Mesodermal cell (in vitro differentiated cells): ENCODE results near the gene MPP1.

Source experiments
- H3K27ac ChIP-seq: 2 replicates; pipeline ENCODE4 v1.7.0; 2013; ENCODE audit warnings: mild to moderate bottlenecking, low read depth, low read length, moderate library complexity; ENCODE audit not compliant: severe bottlenecking
- H3K36me3 ChIP-seq: 2 replicates; pipeline ENCODE4 v1.7.1; 2013; ENCODE audit warnings: mild to moderate bottlenecking, low read length, moderate library complexity; ENCODE audit not compliant: control insufficient read depth, insufficient read depth
- H3K4me1 ChIP-seq: one replicate; pipeline ENCODE4 v1.7.1; 2013; ENCODE audit warnings: mild to moderate bottlenecking, low read length; ENCODE audit not compliant: insufficient read depth, control insufficient read depth, poor library complexity, severe bottlenecking
- H3K4me3 ChIP-seq: 2 replicates; pipeline ENCODE4 v1.7.0; 2013; ENCODE audit warnings: low read length, control low read depth, mild to moderate bottlenecking; ENCODE audit not compliant: insufficient read depth, poor library complexity, severe bottlenecking; ENCODE audit errors: extremely low read depth
- H3K9me3 ChIP-seq: 2 replicates; pipeline ENCODE4 v1.7.1; 2013; ENCODE audit warnings: mild to moderate bottlenecking, low read length, moderate library complexity; ENCODE audit not compliant: control insufficient read depth
- WGBS, 2 experiments: methylation state at CpG; one replicate each; pipeline ENCODE4 v1.1.5; 2013; ENCODE audit warnings: missing lambda C conversion rate in 2 of 2; ENCODE audit not compliant: insufficient coverage in 2 of 2; 5-methylcytosine and 5-hydroxymethylcytosine counted together

Gene MPP1

DNA sequence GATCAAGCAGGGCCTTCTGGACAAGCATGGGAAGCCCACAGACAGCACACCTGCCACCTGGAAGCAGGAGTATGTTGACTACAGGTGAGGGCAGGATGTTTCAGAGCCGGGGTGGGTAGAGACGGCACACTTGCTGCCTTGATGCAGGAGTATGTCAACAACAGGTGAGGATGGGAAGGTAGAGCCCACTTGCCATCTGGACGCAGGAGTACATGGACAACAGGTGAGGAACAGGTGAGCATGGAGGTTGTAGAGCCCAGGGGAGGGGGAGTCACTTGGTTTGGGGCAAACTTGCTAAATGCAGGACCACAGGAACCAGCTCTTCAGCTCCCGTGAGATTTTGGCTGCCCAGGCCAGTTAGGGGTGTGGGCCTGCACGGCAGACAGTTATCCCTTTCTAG, 30.7 kb downstream of the MPP1 start:
- Histone ChIP-seq H3K4me1 (no peaks in the 10 kb centered on the region), H3K27ac (no peak overlapping the region), H3K4me3 (no peak overlapping the region), H3K9me3 (no peaks in the 10 kb centered on the region), H3K36me3 (peaks cover 81% of the 10 kb centered on the region)
- WGBS, 2 experiments, result 85 to 100% methylated on average over 2 of the region's 5 CpGs

DNA sequence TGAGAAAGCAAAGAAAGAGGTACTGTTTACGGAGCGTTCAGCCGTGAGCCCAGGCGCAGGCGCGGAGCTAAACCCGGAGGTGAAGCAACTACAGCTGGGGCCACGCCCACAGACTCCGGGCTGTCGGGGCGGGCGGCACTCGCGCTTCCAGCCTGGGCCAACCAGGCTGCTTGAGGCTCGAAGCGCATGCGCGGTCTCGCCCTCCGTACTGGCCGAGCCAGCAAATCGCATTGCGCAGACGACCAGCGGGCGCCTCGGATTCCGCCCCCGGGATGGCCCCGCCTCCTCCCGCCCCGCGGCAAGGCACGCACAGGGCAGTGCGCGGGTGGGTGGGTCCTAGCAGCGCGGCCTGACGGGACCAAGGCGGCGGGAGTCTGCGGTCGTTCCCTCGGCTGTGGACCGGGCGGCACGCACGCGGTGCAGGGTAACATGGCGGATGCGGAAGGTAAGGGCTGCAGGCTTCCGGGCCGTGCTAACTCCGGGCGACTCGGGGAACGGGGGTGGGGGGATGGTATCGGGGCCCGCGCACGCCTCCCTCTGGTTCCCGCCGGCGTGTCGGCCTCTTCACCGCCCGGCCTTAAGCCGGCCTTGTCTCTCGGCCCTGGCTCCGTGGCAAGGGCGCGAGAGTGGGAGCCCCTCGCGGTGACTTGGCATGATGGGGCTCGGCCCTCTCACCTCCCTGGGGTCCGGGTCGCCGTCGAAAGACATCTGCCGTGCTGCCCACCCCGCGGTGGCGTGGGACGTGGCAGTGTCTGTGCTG, 42.6 kb downstream of the MPP1 start, which contains the start of gene DKC1:
Gene DKC1 (plus strand): TSS at position 328 of the 760 bp plus-strand sequence. CDS start 102 bp downstream, at position 430.
- Histone ChIP-seq H3K4me1 (peaks cover 3% of the 10 kb centered on the region), H3K36me3 (peaks cover 33% of the 10 kb centered on the region), H3K27ac (peak within 1 kb of the TSS; percentile 77), H3K4me3 (peak within 1 kb of the TSS; percentile 52), H3K9me3 (no peaks in the 10 kb centered on the region)
- 0 to 1% methylated on average over 15 to 46 of the region's 84 CpGs for WGBS, 2 experiments

DNA sequence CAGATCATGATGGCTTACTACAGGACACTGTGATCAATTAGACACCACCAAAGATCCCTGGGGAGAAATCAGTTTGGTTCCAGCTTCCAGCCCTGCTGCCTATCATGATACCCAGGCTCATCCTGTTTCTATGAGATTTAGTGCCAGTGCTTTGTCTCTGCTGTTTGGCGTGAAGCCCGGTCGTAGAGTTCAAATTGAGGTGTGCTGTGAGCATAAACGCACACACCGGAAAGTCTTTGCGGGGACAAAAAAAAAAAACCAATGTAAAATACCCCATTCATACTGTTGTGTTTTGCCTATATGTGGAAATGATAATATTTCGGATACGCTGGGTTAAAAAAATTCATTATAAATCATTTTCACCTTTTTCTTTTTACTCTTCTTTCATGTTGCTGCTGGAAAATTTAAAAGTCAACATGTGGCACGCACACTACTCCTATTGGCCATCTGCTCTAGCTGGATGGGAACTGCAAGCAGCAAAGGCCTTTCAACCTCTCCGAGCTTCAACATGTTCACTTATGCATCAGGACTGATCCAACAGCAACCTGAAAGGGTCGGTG, 43.2 kb downstream of the MPP1 start:
- WGBS, 2 experiments, result 20% methylated on average over 1 to 2 of the region's 11 CpGs
- H3K36me3 ChIP-seq, result peaks cover 27% of the 10 kb centered on the region
- peaks cover 3% of the 10 kb centered on the region for H3K4me1 ChIP-seq
- H3K9me3 ChIP-seq, result no peaks in the 10 kb centered on the region
- H3K4me3 ChIP-seq, result peak overlapping the region; percentile 52
- H3K27ac ChIP-seq, result peak overlapping the region; percentile 70

DNA sequence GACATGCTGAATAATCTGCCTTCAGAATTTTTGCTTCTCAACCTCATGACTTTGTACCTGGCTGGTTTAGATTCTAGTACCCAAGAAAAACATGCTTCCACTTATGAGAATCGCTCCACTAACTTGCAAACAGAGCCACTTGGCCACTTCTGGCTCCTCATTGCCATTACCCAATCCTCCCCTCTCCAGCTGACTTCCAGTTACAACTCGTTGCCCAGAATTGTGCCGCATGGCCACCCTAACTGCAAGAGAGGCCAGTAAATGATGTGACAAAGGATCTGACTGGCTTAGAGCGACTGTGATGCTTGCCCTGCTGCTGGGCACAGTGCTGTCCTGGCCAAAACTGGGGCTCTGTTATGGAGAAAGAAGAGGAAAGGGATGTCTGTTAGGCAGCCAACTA, 46.6 kb downstream of the MPP1 start:
- Histone ChIP-seq H3K4me1 (peaks cover 3% of the 10 kb centered on the region), H3K9me3 (no peaks in the 10 kb centered on the region), H3K4me3 (no peak overlapping the region), H3K27ac (no peak overlapping the region), H3K36me3 (no peaks in the 10 kb centered on the region)
- WGBS, 2 experiments, result 100% methylated on average over 1 of the region's 4 CpGs; no CpG with 5 or more reads in 1 of the 2 experiments

DNA sequence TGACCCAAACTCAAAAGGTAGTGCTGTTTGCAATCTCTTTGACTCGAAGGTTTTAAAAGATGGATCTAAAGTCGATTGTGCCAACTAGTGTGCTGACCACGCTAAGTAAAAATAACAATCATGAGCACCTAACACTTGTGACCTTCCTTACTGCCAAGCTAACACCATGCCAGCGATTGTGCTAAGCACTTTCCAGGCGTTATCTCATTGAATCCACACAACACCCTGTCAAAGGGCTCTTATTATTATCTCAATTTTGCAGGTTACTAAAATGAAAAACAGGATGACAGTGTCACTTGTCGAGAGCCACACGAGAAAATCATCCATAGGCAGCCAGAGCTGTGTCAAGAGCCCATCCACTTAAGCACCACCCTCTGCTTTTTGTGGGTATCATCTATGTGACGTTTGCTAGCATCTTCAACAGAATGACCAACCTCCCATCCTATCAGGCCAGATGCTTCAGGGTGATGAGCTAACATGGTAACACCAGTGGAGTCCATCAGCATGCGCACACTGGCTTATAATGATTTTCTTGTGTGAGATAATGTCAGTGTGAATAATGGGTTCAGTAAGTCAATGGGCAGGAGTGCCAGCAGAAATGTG, 53.5 kb downstream of the MPP1 start:
- Histone ChIP-seq H3K27ac (no peak overlapping the region), H3K36me3 (no peaks in the 10 kb centered on the region), H3K9me3 (no peaks in the 10 kb centered on the region), H3K4me1 (no peaks in the 10 kb centered on the region), H3K4me3 (no peak overlapping the region)
- WGBS, 2 experiments, result 83 to 90% methylated on average over 2 of the region's 9 CpGs

DNA sequence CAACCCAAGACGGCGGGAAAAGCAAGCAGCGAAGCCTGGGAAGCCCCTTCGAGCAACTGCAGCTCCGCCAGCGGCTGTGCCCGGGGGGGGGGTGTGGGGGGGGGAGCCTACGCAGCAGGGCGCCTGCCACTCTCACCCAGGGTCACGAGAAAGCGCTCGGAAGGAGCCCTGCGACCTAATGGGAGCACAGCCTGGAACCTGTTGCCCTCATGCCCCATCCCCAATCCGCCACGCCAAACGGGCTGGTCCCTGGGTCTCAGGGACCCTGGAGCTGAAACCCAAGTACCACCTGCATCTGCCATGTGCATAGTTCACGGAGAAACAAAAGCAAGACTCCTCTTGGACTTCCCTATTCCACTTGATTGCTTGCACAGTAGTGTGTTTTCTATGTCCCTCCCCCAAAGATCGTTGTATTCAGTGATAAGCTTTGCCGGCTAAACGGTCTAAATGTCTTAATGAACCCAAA, 54.0 kb downstream of the MPP1 start:
- Histone ChIP-seq H3K4me1 (no peaks in the 10 kb centered on the region), H3K4me3 (peak overlapping the region; percentile 8), H3K9me3 (no peaks in the 10 kb centered on the region), H3K36me3 (no peaks in the 10 kb centered on the region), H3K27ac (no peak overlapping the region)
- 76 to 87% methylated on average over 3 of the region's 20 CpGs for WGBS, 2 experiments

DNA sequence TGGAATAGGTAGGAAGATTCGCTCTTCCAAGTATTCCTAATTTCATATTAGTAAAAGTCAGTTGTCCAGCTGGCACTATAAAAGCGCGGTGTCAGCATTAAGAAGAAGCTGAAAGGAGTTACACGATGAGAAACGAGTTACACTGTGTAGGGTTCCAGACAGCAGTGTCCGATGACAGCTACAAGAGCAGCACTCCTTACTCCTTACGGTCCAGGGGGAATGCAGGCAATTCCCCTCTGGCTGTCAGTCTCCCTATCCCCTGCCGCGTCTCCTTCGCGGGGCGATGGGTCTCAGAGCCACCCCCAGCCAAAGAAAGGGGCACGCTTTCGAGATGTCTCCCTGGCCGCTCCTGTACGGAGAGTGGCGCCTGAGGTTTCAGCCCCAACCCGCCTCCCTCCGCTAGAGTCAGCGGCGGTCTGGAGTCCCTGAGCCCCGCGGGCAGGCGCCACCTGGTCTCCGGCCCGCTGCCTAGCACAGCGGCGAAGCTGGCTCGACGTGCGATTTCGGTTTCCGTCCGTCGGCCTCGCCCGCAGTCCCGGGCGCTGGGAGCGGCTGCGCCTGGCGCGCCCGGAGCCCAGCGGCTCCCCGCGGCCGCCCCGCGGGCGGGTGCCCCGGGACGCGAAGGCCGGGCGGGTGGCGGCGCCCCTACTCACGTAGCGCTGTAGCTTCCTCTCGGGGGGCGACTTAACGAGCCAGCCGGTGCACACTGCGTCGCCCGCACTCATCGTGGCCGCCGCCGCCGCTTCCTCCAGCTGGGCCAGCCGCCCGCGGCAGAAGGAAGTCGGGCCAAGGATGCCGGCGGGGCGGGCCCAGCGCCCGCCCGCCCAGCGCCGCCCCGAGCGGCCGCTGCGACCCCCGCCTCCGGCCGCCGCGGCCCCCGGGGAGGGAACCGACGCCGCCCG, 54.7 kb downstream of the MPP1 start, which contains the start of gene GAB3:
Gene GAB3 (minus strand): TSS at position 777 of the 902 bp plus-strand sequence. CDS start 52 bp downstream, at position 725.
- 2 to 4% methylated on average over 4 to 35 of the region's 98 CpGs for WGBS, 2 experiments
- no peaks in the 10 kb centered on the region for H3K36me3 ChIP-seq
- no peaks in the 10 kb centered on the region for H3K4me1 ChIP-seq
- H3K9me3 ChIP-seq, result no peaks in the 10 kb centered on the region
- H3K4me3 ChIP-seq, result peak within 1 kb of the TSS; percentile 35
- H3K27ac ChIP-seq, result no peak within 1 kb of the TSS

DNA sequence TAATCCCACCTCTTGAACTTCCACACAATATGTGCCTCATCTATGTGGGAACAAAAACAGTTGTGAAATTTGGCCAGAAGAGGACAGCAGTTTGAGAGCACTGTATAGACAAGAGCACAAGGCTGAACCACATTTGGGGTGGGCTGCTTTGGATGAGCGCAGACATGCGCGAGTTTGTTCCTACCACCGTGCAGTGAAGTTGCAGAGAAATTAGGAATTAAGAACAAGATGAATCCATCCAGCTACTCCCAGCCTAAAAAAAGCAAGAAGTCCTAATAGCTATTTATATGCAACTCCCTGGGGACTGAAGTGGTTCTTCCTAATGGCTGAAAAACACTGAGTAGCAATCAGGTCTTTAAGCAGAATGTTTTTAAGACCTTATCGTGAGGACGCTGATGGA, 55.4 kb downstream of the MPP1 start:
- no peak overlapping the region for H3K27ac ChIP-seq
- peak overlapping the region; percentile 35 for H3K4me3 ChIP-seq
- no peaks in the 10 kb centered on the region for H3K9me3 ChIP-seq
- no peaks in the 10 kb centered on the region for H3K36me3 ChIP-seq
- H3K4me1 ChIP-seq, result no peaks in the 10 kb centered on the region
- WGBS, 2 experiments, result 100% methylated on average over 3 of the region's 6 CpGs; no CpG with 5 or more reads in 1 of the 2 experiments

DNA sequence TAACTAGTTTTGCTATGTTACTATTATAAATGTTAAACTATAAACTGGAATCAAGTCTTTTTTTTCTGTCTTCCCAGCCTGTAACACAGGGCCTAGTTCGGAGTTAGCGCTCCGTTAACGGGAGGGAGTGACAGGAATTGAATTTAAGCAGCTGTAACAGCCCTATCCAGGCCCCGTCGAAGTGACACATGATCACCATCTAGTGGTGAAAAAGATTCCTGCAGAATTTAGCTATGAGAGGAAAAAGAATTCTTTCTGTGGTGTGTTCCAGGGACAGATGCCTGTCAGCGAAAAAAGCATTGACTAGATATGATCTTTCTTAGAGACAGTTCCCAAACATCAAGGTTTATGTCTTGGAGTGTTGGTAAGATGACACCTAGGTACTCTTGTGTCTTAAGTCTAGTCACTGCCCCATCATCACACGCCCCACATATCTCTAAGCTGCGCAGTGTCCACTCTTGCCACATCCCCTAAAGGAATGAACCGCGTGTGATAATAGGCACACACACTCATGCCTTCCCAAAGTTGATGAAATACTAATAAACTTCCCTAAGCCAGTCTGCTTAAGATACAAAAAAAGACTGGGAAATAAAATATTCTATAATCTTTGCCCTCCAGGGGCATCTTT, 56.5 kb downstream of the MPP1 start:
- no peak overlapping the region for H3K27ac ChIP-seq
- no peak overlapping the region for H3K4me3 ChIP-seq
- no peaks in the 10 kb centered on the region for H3K9me3 ChIP-seq
- no peaks in the 10 kb centered on the region for H3K36me3 ChIP-seq
- WGBS, 2 experiments, result 7% methylated on average over 6 of the region's 11 CpGs; no CpG with 5 or more reads in 1 of the 2 experiments
- H3K4me1 ChIP-seq, result no peaks in the 10 kb centered on the region

DNA sequence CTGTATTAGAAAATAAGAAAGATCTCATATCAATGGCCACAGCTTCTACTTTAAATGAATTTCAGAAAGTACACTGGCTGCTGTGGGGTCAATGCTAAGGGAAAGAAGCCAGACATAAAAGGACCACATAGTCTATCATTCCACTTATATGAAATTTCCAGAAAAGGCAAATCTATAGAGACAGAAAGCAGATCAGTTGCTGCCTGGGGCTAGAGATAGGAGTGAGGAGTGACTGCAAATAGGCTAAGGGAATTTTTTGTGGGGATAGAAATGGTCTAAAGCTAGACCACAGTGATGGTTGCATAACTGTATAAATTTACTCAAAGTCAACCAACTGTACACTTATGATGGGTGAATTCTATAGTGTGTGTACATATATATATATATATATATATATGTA, 62.7 kb downstream of the MPP1 start:
- Histone ChIP-seq H3K36me3 (no peaks in the 10 kb centered on the region), H3K4me3 (no peak overlapping the region), H3K9me3 (no peaks in the 10 kb centered on the region), H3K27ac (no peak overlapping the region), H3K4me1 (peaks cover 2% of the 10 kb centered on the region)
